ENCODE data around the gene HDHD3.
"Not testable (repeated sequence)": the region's sequence is repeated elsewhere in the genome, so short reads cannot be mapped to it uniquely, and the experiment has no call there.

The HDHD3 gene

GRCh38 chr9:113390192-113390960, 13.6 kb upstream of the HDHD3 start:
- Histone ChIP-seq H3K9me3 (replicated peaks in 1 of 11) (no peaks in the 10 kb centered on the region), H3K9ac (no peak overlapping the region), H3K27ac (no peak overlapping the region), H3K27me3 (no peaks in the 10 kb centered on the region), H3K36me3 (peaks cover 52 to 86% (median 75%) of the 10 kb centered on the region in 11 experiments), H3K4me1 (peaks cover 11 to 36% (median 18%) of the 10 kb centered on the region in 10 experiments; a peak in 18 of 20 replicates), H3K4me3 (no peak overlapping the region), H4K20me1 (peaks cover 0 to 5% (median 0%) of the 10 kb centered on the region in 11 experiments; a peak in 1 of 22 replicates), H3K4me2 (no peak overlapping the region)
- no peak for TF ChIP-seq Cebpa-rat (IDR thresholded peaks at IDR 0.05)

GRCh38 chr9:113389451-113389850, 12.7 kb upstream of the HDHD3 start:
- Histone ChIP-seq H3K4me2 (no peak overlapping the region), H4K20me1 (no peaks in the 10 kb centered on the region; a peak in 1 of 22 replicates), H3K27ac (no peak overlapping the region), H3K27me3 (no peaks in the 10 kb centered on the region), H3K9me3 (replicated peaks in 1 of 11) (no peaks in the 10 kb centered on the region), H3K9ac (no peak overlapping the region), H3K36me3 (peaks cover 52 to 78% (median 72%) of the 10 kb centered on the region in 11 experiments), H3K4me1 (peaks cover 11 to 45% (median 21%) of the 10 kb centered on the region in 10 experiments; a peak in 18 of 20 replicates), H3K4me3 (no peak overlapping the region)
- no peak for TF ChIP-seq Cebpa-rat (IDR thresholded peaks at IDR 0.05)

- Histone ChIP-seq H3K9me3 (replicated peaks in 1 of 11) (no peaks in the 10 kb centered on the region), H3K4me3 (no peak overlapping the region), H3K4me1 (peaks cover 11 to 50% (median 22%) of the 10 kb centered on the region in 10 experiments; a peak in 18 of 20 replicates), H3K27ac (no peak overlapping the region), H3K9ac (peak overlapping the region in 1 of 11 experiments; percentile 18; a peak in 1 of 22 replicates), H3K36me3 (peaks cover 52 to 78% (median 71%) of the 10 kb centered on the region in 11 experiments), H3K27me3 (no peaks in the 10 kb centered on the region), H3K4me2 (no peak overlapping the region; a peak in 1 of 22 replicates), H4K20me1 (no peaks in the 10 kb centered on the region; a peak in 1 of 22 replicates)
- TF ChIP-seq Cebpa-rat (IDR thresholded peaks at IDR 0.05), result no peak
These were observed 12.0 kb upstream of the HDHD3 start for GRCh38 chr9:113388833-113389232.

DNA sequence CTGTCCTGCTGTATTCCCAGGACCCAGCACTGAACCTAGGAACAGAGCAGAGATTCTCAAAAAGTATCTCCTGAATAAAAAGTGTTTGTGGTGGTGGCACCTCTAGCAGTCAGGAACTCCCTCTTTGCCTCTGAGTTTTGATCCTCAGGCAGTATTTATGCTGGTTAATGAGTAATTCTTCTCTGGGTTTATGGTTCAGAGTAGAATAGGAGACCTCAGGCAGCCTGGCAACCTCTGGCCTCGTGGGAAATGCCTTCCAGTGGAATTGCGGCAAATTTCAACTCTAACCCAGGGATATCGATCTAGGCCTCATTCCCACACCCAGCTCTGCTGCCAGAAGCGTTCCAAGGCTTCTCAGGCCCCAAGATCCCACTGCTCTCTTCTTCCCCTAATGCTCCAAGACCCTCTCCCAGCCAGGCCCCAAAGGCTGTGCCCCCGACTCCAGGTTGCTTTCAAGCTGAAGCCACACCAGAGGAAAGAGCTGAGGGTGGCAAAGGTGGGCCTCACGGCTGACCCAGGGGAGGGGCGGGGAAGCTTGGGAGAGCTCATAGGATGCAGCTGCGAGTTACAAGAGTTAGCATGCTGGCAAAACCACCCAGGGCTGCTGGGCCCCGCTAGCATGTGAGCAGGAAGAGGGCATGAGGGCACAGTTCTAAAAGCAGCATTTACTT, 10.9 kb upstream of the HDHD3 start:
- no peaks in the 10 kb centered on the region for H3K27me3 ChIP-seq
- peak overlapping the region in 6 of 11 experiments; percentile 7 to 37 (median 22); a peak in 7 of 22 replicates for H3K9ac ChIP-seq
- peak overlapping the region in 7 of 11 experiments; percentile 12 to 74 (median 37); a peak in 10 of 22 replicates for H3K4me2 ChIP-seq
- H3K27ac ChIP-seq, result peak overlapping the region in 6 of 11 experiments; percentile 0 to 74 (median 33); a peak in 9 of 22 replicates
- no peaks in the 10 kb centered on the region; a peak in 1 of 22 replicates for H4K20me1 ChIP-seq
- no peak for TF ChIP-seq Cebpa-rat (IDR thresholded peaks at IDR 0.05)
- H3K4me3 ChIP-seq, result no peak overlapping the region
- no peaks in the 10 kb centered on the region for H3K9me3 ChIP-seq (replicated peaks in 1 of 11)
- H3K36me3 ChIP-seq, result peaks cover 52 to 69% (median 59%) of the 10 kb centered on the region in 11 experiments
- H3K4me1 ChIP-seq, result peaks cover 11 to 50% (median 22%) of the 10 kb centered on the region in 10 experiments; a peak in 18 of 20 replicates

- TF ChIP-seq Cebpa-rat (IDR thresholded peaks at IDR 0.05), result no peak
- H3K9ac ChIP-seq, result peak overlapping the region in 1 of 11 experiments; percentile 41; a peak in 2 of 22 replicates
- H4K20me1 ChIP-seq, result no peaks in the 10 kb centered on the region; a peak in 1 of 22 replicates
- no peaks in the 10 kb centered on the region for H3K9me3 ChIP-seq (replicated peaks in 1 of 11)
- H3K27me3 ChIP-seq, result no peaks in the 10 kb centered on the region
- H3K4me3 ChIP-seq, result 0 out of 20 replicates have a peak overlapping the region, but pooled peaks of 1 of the 10 experiments have one; percentile 10
- peaks cover 11 to 55% (median 22%) of the 10 kb centered on the region in 10 experiments; a peak in 18 of 20 replicates for H3K4me1 ChIP-seq
- peak overlapping the region in 4 of 11 experiments; percentile 26 to 74 (median 49); a peak in 7 of 22 replicates for H3K27ac ChIP-seq
- H3K4me2 ChIP-seq, result peak overlapping the region in 6 of 11 experiments; percentile 29 to 74 (median 59); a peak in 11 of 22 replicates
- peaks cover 44 to 60% (median 51%) of the 10 kb centered on the region in 11 experiments for H3K36me3 ChIP-seq
These were observed 10.0 kb upstream of the HDHD3 start for GRCh38 chr9:113386571-113387393.

GRCh38 chr9:113381909-113382411, 5.2 kb upstream of the HDHD3 start:
- Histone ChIP-seq H3K9ac (no peak overlapping the region), H3K4me2 (no peak overlapping the region), H3K27ac (no peak overlapping the region), H3K9me3 (replicated peaks in 1 of 11) (no peaks in the 10 kb centered on the region), H3K4me1 (peaks cover 5 to 48% (median 17%) of the 10 kb centered on the region in 10 experiments; a peak in 19 of 20 replicates), H3K27me3 (no peaks in the 10 kb centered on the region), H3K4me3 (no peak overlapping the region), H3K36me3 (peaks cover 1 to 14% (median 3%) of the 10 kb centered on the region in 11 experiments; a peak in 16 of 22 replicates), H4K20me1 (no peaks in the 10 kb centered on the region)
- TF ChIP-seq Cebpa-rat (IDR thresholded peaks at IDR 0.05), result no peak

GRCh38 chr9:113381441-113381840, 4.7 kb upstream of the HDHD3 start:
- H3K4me3 ChIP-seq; H3K9me3 ChIP-seq (replicated peaks in 1 of 11); H3K9ac ChIP-seq; H3K27ac ChIP-seq; H3K36me3 ChIP-seq; H3K27me3 ChIP-seq; H4K20me1 ChIP-seq; H3K4me2 ChIP-seq: not testable (repeated sequence)
- peaks cover 5 to 43% (median 13%) of the 10 kb centered on the region in 10 experiments; a peak in 19 of 20 replicates for H3K4me1 ChIP-seq

GRCh38 chr9:113380869-113381378, 4.1 kb upstream of the HDHD3 start:
- no peak overlapping the region for H3K9ac ChIP-seq
- H3K4me1 ChIP-seq, result peaks cover 9 to 42% (median 16%) of the 10 kb centered on the region in 10 experiments
- H3K27me3 ChIP-seq, result no peaks in the 10 kb centered on the region
- H3K9me3 ChIP-seq (replicated peaks in 1 of 11), result no peaks in the 10 kb centered on the region
- peak overlapping the region in 10 of 11 experiments; percentile 7 to 57 (median 40); a peak in 13 of 22 replicates for H3K4me2 ChIP-seq
- H3K4me3 ChIP-seq, result no peak overlapping the region
- TF ChIP-seq Cebpa-rat (IDR thresholded peaks at IDR 0.05), result no peak
- H4K20me1 ChIP-seq, result no peaks in the 10 kb centered on the region
- peaks cover 0 to 5% (median 0%) of the 10 kb centered on the region in 11 experiments; a peak in 3 of 22 replicates for H3K36me3 ChIP-seq
- H3K27ac ChIP-seq, result peak overlapping the region in 1 of 11 experiments; percentile 25; a peak in 1 of 22 replicates

GRCh38 chr9:113379829-113380210, 3.0 kb upstream of the HDHD3 start:
- H3K27ac ChIP-seq; H3K36me3 ChIP-seq; H3K9me3 ChIP-seq (replicated peaks in 1 of 11); H3K4me3 ChIP-seq; H4K20me1 ChIP-seq; H3K27me3 ChIP-seq; H3K9ac ChIP-seq; H3K4me2 ChIP-seq: not testable (repeated sequence)
- peaks cover 15 to 41% (median 22%) of the 10 kb centered on the region in 10 experiments for H3K4me1 ChIP-seq

DNA sequence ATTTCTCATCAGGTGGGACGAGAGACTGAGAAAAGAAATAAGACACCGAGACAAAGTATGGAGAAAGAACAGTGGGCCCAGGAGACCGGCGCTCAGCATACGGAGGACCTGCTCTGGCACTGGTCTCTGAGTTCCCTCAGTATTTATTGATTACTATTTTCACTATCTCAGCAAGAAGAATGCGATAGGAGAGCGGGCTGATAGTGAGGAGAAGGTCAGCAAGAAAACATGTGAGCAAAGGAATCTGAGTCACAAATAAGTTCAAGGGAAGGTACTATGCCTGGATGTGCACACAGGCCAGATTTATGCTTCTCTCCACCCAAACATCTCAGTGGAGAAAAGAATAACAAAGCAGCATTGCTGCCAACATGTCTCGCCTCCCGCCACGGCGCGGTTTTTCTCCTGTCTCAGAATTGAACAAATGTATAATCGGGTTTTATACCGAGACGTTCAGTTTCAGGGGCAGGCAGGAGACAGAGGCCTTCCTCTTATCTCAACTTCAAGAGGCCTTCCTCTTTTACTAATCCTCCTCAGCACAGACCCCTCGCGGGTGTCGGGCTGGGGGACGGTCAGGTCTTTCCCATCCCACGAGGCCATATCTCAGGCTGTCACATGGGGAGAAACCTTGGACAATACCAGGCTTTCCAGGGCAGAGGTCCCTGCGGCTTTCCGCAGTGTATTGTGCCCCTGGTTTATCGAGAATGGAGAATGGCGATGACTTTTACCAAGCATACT, 2.5 kb upstream of the HDHD3 start:
- Histone ChIP-seq H3K4me1 (peaks cover 15 to 35% (median 19%) of the 10 kb centered on the region in 10 experiments), H4K20me1 (peaks cover 0 to 12% (median 0%) of the 10 kb centered on the region in 11 experiments; a peak in 3 of 22 replicates), H3K36me3 (peaks cover 3 to 13% (median 10%) of the 10 kb centered on the region in 11 experiments)
- not testable (repeated sequence) for H3K27me3 ChIP-seq; H3K9me3 ChIP-seq (replicated peaks in 1 of 11); H3K9ac ChIP-seq; H3K27ac ChIP-seq; H3K4me3 ChIP-seq; H3K4me2 ChIP-seq

Data from BLaER1 treated with 17β-estradiol and CSF1 and Interleukin-3, amounts not matched to agents 10 nM and 100 nM (cell line).